Lung (tissue), 12 donors: ENCODE measurements around the gene CTDSPL. TPM values are rescaled to one million over a fixed set of nuclear protein-coding genes. Genes with fewer than 3 reads are reported as not detected.
A peak's percentile ranks its signal among the peaks of the same experiment; 100 is the strongest.

Source experiments
- ATAC-seq: fragments of 200-7000 bp; cut with Tn5 transposase; one replicate; pipeline ENCODE4 v1.9.1; 2020; ENCODE audit warnings: moderate number of reproducible peaks; ENCODE audit not compliant: insufficient read depth, low FRiP score
- DNase-seq, 3 donors: peaks; one replicate each; pipeline ENCODE4 v3.0.0-alpha.2; 2013 to 2017
- H3K27ac ChIP-seq, 2 donors: one replicate each; pipeline ENCODE4 v1.5.1; 2013; ENCODE audit warnings: mild to moderate bottlenecking in 2 of 2, moderate library complexity in 2 of 2, control low read depth in 1 of 2, inconsistent platforms in 1 of 2, low read depth in 1 of 2, low read length in 1 of 2
- H3K27me3 ChIP-seq, 3 donors: one replicate each; pipeline ENCODE4 v1.5.1; 2013; ENCODE audit warnings: low read length in 2 of 3; ENCODE audit not compliant: control insufficient read depth in 3 of 3, insufficient read depth in 3 of 3
- H3K36me3 ChIP-seq, 4 donors: one replicate each; pipeline ENCODE4 v1.5.1; 2013; ENCODE audit warnings: low read length in 4 of 4, mild to moderate bottlenecking in 1 of 4, moderate library complexity in 1 of 4; ENCODE audit not compliant: control insufficient read depth in 4 of 4, insufficient read depth in 4 of 4
- H3K4me1 ChIP-seq, 5 donors: one replicate each; pipeline ENCODE4 v1.5.1; 2013; ENCODE audit warnings: low read length in 5 of 5, mild to moderate bottlenecking in 2 of 5, moderate library complexity in 1 of 5; ENCODE audit not compliant: control insufficient read depth in 5 of 5, insufficient read depth in 5 of 5
- H3K4me3 ChIP-seq: one replicate; pipeline ENCODE4 v1.5.1; 2013; ENCODE audit warnings: mild to moderate bottlenecking, control low read depth, moderate library complexity
- H3K9ac ChIP-seq, 2 donors: one replicate each; pipeline ENCODE4 v1.5.1; 2013; ENCODE audit warnings: low read length in 2 of 2, control low read depth in 1 of 2; ENCODE audit not compliant: insufficient read depth in 1 of 2
- H3K9me3 ChIP-seq, 4 donors: one replicate each; pipeline ENCODE4 v1.5.1; 2013; ENCODE audit warnings: low read length in 3 of 4, mild to moderate bottlenecking in 1 of 4, moderate library complexity in 1 of 4; ENCODE audit not compliant: control insufficient read depth in 4 of 4, insufficient read depth in 3 of 4
- WGBS, 2 donors: extraction: QIAGEN DNeasy Blood & Tissue Kit; methylation state at CpG; one replicate each; pipeline ENCODE4 v1.1.7; 2013; 5-methylcytosine and 5-hydroxymethylcytosine counted together
- polyA plus RNA-seq, 2 donors: library from polyadenylated mRNA; stranded (reverse); fragments of 200-250 nt; gene quantifications; one replicate each; pipeline ENCODE4 v1.2.1, GENCODE V29; 2013
- total RNA-seq, 2 donors: library from RNA; depleted of rRNA in 1 of 2; stranded (reverse); fragments of >200 nt in 1 of 2; gene quantifications; one replicate each; pipeline ENCODE4 v1.2.1, GENCODE V29; 2014 to 2021
- TF ChIP-seq, protein P1 (sequence below): IDR thresholded peaks from 2 replicates; pipeline ENCODE4 v1.5.1; 2012; ENCODE audit warnings: mild to moderate bottlenecking; ENCODE audit errors: control extremely low read depth, extremely low read depth
- donor health status: control.
- donor health status: control.
- donor health status: Bipolar disorder and iron deficiency.
- donor health status: healthy.
- donor health status: DM: yes; HTN: yes; CAD: no.

The CTDSPL gene
- total and polyA plus RNA-seq, 4 donors = 12.5 to 79.1 (median 33.5) TPM

GRCh38 chr3:37988931-37989525 is 127.3 kb downstream of the CTDSPL start:
- H3K27me3 ChIP-seq = no peaks in the 10 kb centered on the region
- TF ChIP-seq, protein P1, sequence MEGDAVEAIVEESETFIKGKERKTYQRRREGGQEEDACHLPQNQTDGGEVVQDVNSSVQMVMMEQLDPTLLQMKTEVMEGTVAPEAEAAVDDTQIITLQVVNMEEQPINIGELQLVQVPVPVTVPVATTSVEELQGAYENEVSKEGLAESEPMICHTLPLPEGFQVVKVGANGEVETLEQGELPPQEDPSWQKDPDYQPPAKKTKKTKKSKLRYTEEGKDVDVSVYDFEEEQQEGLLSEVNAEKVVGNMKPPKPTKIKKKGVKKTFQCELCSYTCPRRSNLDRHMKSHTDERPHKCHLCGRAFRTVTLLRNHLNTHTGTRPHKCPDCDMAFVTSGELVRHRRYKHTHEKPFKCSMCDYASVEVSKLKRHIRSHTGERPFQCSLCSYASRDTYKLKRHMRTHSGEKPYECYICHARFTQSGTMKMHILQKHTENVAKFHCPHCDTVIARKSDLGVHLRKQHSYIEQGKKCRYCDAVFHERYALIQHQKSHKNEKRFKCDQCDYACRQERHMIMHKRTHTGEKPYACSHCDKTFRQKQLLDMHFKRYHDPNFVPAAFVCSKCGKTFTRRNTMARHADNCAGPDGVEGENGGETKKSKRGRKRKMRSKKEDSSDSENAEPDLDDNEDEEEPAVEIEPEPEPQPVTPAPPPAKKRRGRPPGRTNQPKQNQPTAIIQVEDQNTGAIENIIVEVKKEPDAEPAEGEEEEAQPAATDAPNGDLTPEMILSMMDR = no peak
- H3K36me3 ChIP-seq = peaks cover 0 to 6% (median 0%) of the 10 kb centered on the region in 4 donors
- H3K4me1 ChIP-seq = peaks cover 0 to 43% (median 16%) of the 10 kb centered on the region in 5 donors
- no peak overlapping the region for H3K27ac ChIP-seq
- H3K4me3 ChIP-seq = no peak overlapping the region
- no peak for ATAC-seq
- peak in 1 of 3 donors; percentile 2 for DNase-seq
- H3K9ac ChIP-seq = no peak overlapping the region
- no peaks in the 10 kb centered on the region for H3K9me3 ChIP-seq
- WGBS, 2 donors = 89 to 90% methylated on average over 15 of the region's 15 CpGs

DNA sequence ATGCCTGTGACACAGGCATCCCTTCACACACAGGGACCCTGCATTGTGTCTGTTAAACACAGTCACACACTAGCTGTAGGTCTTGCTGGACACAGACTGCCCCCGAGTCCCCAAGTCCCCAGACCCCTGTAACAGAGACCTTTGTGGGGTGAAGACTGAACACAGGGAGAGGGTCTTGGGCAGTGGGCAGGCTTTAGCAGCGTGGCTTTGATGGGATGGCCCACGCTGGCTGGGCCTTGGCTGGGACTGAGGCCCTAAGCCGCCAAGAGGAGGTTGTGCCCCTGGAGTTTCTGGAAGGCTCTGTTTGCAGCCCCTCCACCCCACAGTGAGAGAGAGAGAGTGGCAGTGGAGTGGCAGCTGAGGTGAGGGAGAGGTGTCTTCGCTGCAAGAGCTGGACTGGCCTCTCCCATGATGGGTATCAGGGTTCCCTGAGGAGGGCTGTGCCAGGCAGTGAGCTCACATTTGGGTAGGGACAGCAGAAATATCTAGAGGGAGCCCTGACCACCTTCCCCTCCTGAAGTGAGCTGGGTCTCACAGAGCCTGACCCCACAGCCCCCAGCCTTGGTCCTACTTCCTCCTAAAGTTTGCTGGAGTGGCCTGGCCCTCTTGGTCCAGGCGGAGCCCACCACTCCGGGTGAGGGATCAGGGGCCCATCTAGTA is 128.3 kb downstream of the CTDSPL start:
- Histone ChIP-seq H3K36me3 (no peaks in the 10 kb centered on the region), H3K27me3 (no peaks in the 10 kb centered on the region), H3K4me1 (peaks cover 0 to 43% (median 14%) of the 10 kb centered on the region in 5 donors), H3K27ac (no peak overlapping the region), H3K9me3 (no peaks in the 10 kb centered on the region), H3K4me3 (no peak overlapping the region), H3K9ac (no peak overlapping the region)
- TF ChIP-seq, protein P1 = no peak
- DNase-seq (peak in 1 of 3 donors; percentile 8), ATAC-seq (no peak)
- 89 to 90% methylated on average over 7 of the region's 7 CpGs for WGBS, 2 donors

DNA sequence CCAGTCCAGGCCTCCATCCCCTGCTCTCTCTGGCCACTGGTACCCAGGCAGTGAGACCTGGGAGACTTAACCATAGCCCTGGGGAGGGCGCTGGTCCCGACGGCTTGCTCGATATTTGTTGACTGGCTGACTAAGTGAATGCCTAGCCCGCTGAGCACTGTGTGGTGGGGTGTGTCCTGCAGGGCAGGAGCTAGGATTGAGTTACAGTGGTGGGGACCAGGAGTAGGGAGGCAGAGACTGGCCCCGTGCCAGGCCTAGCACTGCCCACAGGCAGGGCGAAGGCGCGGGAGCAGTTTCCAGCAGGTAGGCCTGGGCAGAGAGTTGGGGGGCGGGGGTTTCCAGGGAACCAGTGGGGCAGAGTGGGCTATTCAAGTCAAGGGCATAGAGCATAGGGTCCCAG is 128.8 kb downstream of the CTDSPL start, which contains the start of gene VILL:
Gene VILL (plus strand): TSS at position 260 of the 400 bp plus-strand sequence. CDS start 2,887 bp downstream, outside the sequence.
- DNase-seq (peak in 2 of 3 donors; percentile 30 to 67), ATAC-seq (no peak)
- no peaks in the 10 kb centered on the region for H3K27me3 ChIP-seq
- no peaks in the 10 kb centered on the region for H3K9me3 ChIP-seq
- 70 to 88% methylated on average over 8 to 10 of the region's 10 CpGs for WGBS, 2 donors
- peaks cover 0 to 4% (median 0%) of the 10 kb centered on the region in 4 donors for H3K36me3 ChIP-seq
- peaks cover 0 to 49% (median 13%) of the 10 kb centered on the region in 5 donors for H3K4me1 ChIP-seq
- no peak within 1 kb of the TSS for H3K4me3 ChIP-seq
- peak within 1 kb of the TSS in 1 of 2 donors; percentile 26 for H3K27ac ChIP-seq
- TF ChIP-seq, protein P1 = no peak
- no peak within 1 kb of the TSS for H3K9ac ChIP-seq
